Glomerular visceral epithelial cell (primary cell): ENCODE results near the gene UGDH.
"Not testable (repeated sequence)": the region's sequence is repeated elsewhere in the genome, so short reads cannot be mapped to it uniquely, and the experiment has no call there.

Experiments used
- DNase-seq: peaks from one replicate; pipeline ENCODE4 v3.0.0-alpha.2; 2016; ENCODE audit errors: extremely low spot score

The UGDH gene

GRCh38 chr4:39527296-39528060 is at the start of gene UGDH:
TSS of gene UGDH (minus strand) at chr4:39527439. CDS start at chr4:39521512, 5,927 bp downstream.
- peak; percentile 99 for DNase-seq

- no peak for DNase-seq
These were observed 47.7 kb upstream of the UGDH start for GRCh38 chr4:39574946-39575345.

GRCh38 chr4:39571504-39571903 is 44.3 kb upstream of the UGDH start:
- no peak for DNase-seq

GRCh38 chr4:39571054-39571453 is 43.8 kb upstream of the UGDH start:
- no peak for DNase-seq

- no peak for DNase-seq
These were observed 42.0 kb upstream of the UGDH start for GRCh38 chr4:39569209-39569608.

GRCh38 chr4:39568805-39569204 is 41.6 kb upstream of the UGDH start:
- no peak for DNase-seq

GRCh38 chr4:39565878-39566600 is 38.8 kb upstream of the UGDH start:
- DNase-seq: peak; percentile 76

GRCh38 chr4:39563346-39563847 is 36.2 kb upstream of the UGDH start:
- DNase-seq: no peak

GRCh38 chr4:39562792-39563191 is 35.6 kb upstream of the UGDH start:
- no peak for DNase-seq

GRCh38 chr4:39559626-39560025 is 32.4 kb upstream of the UGDH start:
- DNase-seq: no peak

- DNase-seq: no peak
These were observed 28.2 kb upstream of the UGDH start for GRCh38 chr4:39555472-39555871.

GRCh38 chr4:39548425-39549067 is 21.3 kb upstream of the UGDH start:
- no peak for DNase-seq

- DNase-seq: no peak
These were observed 17.5 kb upstream of the UGDH start for GRCh38 chr4:39544580-39545315.

GRCh38 chr4:39544080-39544479 is 16.8 kb upstream of the UGDH start:
- DNase-seq: not testable (repeated sequence)

GRCh38 chr4:39543034-39543433 is 15.8 kb upstream of the UGDH start:
- DNase-seq: no peak

GRCh38 chr4:39542611-39543012 is 15.4 kb upstream of the UGDH start:
- DNase-seq: peak; percentile 53

GRCh38 chr4:39541987-39542610 is 14.9 kb upstream of the UGDH start:
- DNase-seq: peak; percentile 33

GRCh38 chr4:39539089-39539611 is 11.9 kb upstream of the UGDH start:
- DNase-seq: no peak

GRCh38 chr4:39533541-39533940 is 6.3 kb upstream of the UGDH start:
- no peak for DNase-seq

- not testable (repeated sequence) for DNase-seq
These were observed 5.0 kb upstream of the UGDH start for GRCh38 chr4:39532237-39532636.

- no peak for DNase-seq
These were observed 3.4 kb upstream of the UGDH start for GRCh38 chr4:39530682-39531081.
